Neural cell (in vitro differentiated cells): Measurements from ENCODE around the gene DNAL4. TPM values are rescaled to one million over a fixed set of nuclear protein-coding genes. Genes with fewer than 3 reads are reported as not detected.

ENCODE experiments used
- H2AFZ ChIP-seq: fragments of 200-600, 300-800 bp; sonication (generic), shearing (Covaris generic); 2 replicates; pipeline ENCODE4 v1.6.0; 2014; ENCODE audit warnings: low read depth, mild to moderate bottlenecking, antibody characterized with exemption, low read length, moderate library complexity
- H3F3A ChIP-seq: fragments of 200-600 bp; shearing (Covaris generic); 2 replicates; pipeline ENCODE4 v1.6.1; 2016; ENCODE audit warnings: mild to moderate bottlenecking, moderate library complexity, mixed read lengths, antibody characterized with exemption, low read length; ENCODE audit not compliant: insufficient read depth, poor library complexity, severe bottlenecking
- H3K27ac ChIP-seq: fragments of 200-600, 300-800 bp; sonication (generic), shearing (Covaris generic); 2 replicates; pipeline ENCODE4 v1.5.1; 2014; ENCODE audit warnings: mild to moderate bottlenecking, low read length, moderate library complexity
- H3K27me3 ChIP-seq: fragments of 300-800, 200-600 bp; sonication (generic), shearing (Covaris generic); 2 replicates; pipeline ENCODE4 v1.6.0; 2014; ENCODE audit warnings: mild to moderate bottlenecking, low read depth, low read length, moderate library complexity; ENCODE audit not compliant: insufficient read depth
- H3K36me3 ChIP-seq: fragments of 300-800, 200-600 bp; sonication (generic), shearing (Covaris generic); 2 replicates; pipeline ENCODE4 v1.5.1; 2014; ENCODE audit warnings: mild to moderate bottlenecking, antibody characterized with exemption, low read length, moderate library complexity; ENCODE audit not compliant: insufficient read depth
- H3K4me2 ChIP-seq: fragments of 300-800, 200-600 bp; sonication (generic), shearing (Covaris generic); 2 replicates; pipeline ENCODE4 v1.6.0; 2014; ENCODE audit warnings: mild to moderate bottlenecking, low read length
- H3K4me3 ChIP-seq: fragments of 300-800, 200-600 bp; sonication (generic), shearing (Covaris generic); 2 replicates; pipeline ENCODE4 v1.5.1; 2014; ENCODE audit warnings: mild to moderate bottlenecking, low read length, moderate library complexity
- H3K79me2 ChIP-seq: fragments of 200-600 bp; shearing (Covaris generic); replicated peaks from 2 replicates; pipeline ENCODE4 v1.6.0; 2014; ENCODE audit warnings: mild to moderate bottlenecking, low read length, moderate library complexity; ENCODE audit not compliant: insufficient read depth
- H3K9ac ChIP-seq: fragments of 300-800, 200-600 bp; sonication (generic), shearing (Covaris generic); 2 replicates; pipeline ENCODE4 v1.6.1; 2016; ENCODE audit warnings: mild to moderate bottlenecking, low read length, mixed read lengths
- H3K9me2 ChIP-seq: fragments of 200-600 bp; shearing (Covaris generic); 2 replicates; pipeline ENCODE4 v1.6.1; 2016; ENCODE audit warnings: mild to moderate bottlenecking, low read length, mixed read lengths; ENCODE audit not compliant: insufficient read depth
- H3K9me3 ChIP-seq: fragments of 200-600, 300-800 bp; sonication (generic), shearing (Covaris generic); 2 replicates; pipeline ENCODE4 v1.6.1; 2016; ENCODE audit warnings: mild to moderate bottlenecking, mixed run types, low read length, moderate library complexity, mixed read lengths
- H4K20me1 ChIP-seq: fragments of 200-600 bp; shearing (Covaris generic); 2 replicates; pipeline ENCODE4 v1.6.1; 2016; ENCODE audit warnings: mild to moderate bottlenecking, mixed run types; ENCODE audit not compliant: insufficient read depth
- EP300 ChIP-seq: fragments of 450-650 bp; conservative IDR thresholded peaks from 2 replicates; pipeline ENCODE4 v1.6.1; 2014; ENCODE audit warnings: antibody characterized with exemption, mild to moderate bottlenecking, moderate library complexity; ENCODE audit not compliant: poor library complexity, severe bottlenecking
- EZH2 ChIP-seq: fragments of 200-600, 300-800 bp; shearing (Covaris generic), sonication (generic); IDR thresholded peaks from 2 replicates; pipeline ENCODE4 v1.6.1; 2014; ENCODE audit warnings: antibody characterized with exemption, low read length, borderline replicate concordance, mild to moderate bottlenecking; ENCODE audit not compliant: insufficient read depth, poor library complexity, severe bottlenecking
- MXI1 ChIP-seq: fragments of 450-650 bp; conservative IDR thresholded peaks from 2 replicates; pipeline ENCODE4 v1.6.1; 2014; ENCODE audit warnings: antibody characterized with exemption, mild to moderate bottlenecking; ENCODE audit not compliant: poor library complexity, severe bottlenecking
- POLR2AphosphoS5 ChIP-seq: IDR thresholded peaks from 2 replicates; pipeline ENCODE4 v1.6.1; 2012
- RAD21 ChIP-seq: fragments of 450-650 bp; conservative IDR thresholded peaks from 2 replicates; pipeline ENCODE4 v1.6.1; 2014; ENCODE audit warnings: antibody characterized with exemption, mild to moderate bottlenecking, moderate library complexity
- SMC3 ChIP-seq: fragments of 450-650 bp; conservative IDR thresholded peaks from 2 replicates; pipeline ENCODE4 v1.6.1; 2014; ENCODE audit warnings: antibody characterized with exemption, mild to moderate bottlenecking, moderate library complexity; ENCODE audit not compliant: poor library complexity
- TAF1 ChIP-seq: IDR thresholded peaks from 2 replicates; pipeline ENCODE4 v1.6.1; 2012; ENCODE audit warnings: low read depth
- polyA plus RNA-seq: library from polyadenylated mRNA; depleted of rRNA; stranded (reverse); fragments of >200 nt; gene quantifications from 2 replicates; pipeline ENCODE4 v1.2.3, GENCODE V29; 2014
- TF ChIP-seq, protein P1 (sequence below): IDR thresholded peaks from 2 replicates; pipeline ENCODE4 v1.6.1; 2012; ENCODE audit warnings: borderline replicate concordance
- TF ChIP-seq, protein P2 (sequence below): fragments of 450-650 bp; IDR thresholded peaks from 2 replicates; pipeline ENCODE4 v1.5.1; 2014; ENCODE audit warnings: antibody characterized with exemption, mild to moderate bottlenecking, moderate library complexity; ENCODE audit not compliant: poor library complexity, severe bottlenecking

DNAL4 gene
- polyA plus RNA-seq, 1 donor from 2014 or later: 95.0 TPM

DNA sequence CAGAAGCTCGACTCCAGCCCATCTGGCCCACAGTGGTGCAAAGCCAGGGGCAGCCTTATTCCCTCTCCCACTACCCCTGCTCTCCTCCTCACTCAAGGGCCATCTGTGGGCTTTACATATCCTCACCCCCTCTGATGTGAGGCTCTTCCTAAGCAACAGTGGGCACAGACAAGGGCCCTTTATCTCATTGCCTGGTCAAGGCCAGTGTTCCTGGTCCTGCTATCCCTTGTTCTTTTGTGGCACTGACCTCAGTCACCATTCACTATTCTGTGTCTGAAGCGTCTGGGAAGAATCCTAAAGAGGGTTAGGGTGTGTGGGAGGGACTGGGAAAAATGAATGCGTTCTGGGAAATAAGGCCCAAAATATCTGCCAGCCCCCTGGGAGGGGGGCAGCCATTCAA is 7.3 kb downstream of the DNAL4 start:
- no peak overlapping the region for H3K27ac ChIP-seq
- TF ChIP-seq, protein P1, sequence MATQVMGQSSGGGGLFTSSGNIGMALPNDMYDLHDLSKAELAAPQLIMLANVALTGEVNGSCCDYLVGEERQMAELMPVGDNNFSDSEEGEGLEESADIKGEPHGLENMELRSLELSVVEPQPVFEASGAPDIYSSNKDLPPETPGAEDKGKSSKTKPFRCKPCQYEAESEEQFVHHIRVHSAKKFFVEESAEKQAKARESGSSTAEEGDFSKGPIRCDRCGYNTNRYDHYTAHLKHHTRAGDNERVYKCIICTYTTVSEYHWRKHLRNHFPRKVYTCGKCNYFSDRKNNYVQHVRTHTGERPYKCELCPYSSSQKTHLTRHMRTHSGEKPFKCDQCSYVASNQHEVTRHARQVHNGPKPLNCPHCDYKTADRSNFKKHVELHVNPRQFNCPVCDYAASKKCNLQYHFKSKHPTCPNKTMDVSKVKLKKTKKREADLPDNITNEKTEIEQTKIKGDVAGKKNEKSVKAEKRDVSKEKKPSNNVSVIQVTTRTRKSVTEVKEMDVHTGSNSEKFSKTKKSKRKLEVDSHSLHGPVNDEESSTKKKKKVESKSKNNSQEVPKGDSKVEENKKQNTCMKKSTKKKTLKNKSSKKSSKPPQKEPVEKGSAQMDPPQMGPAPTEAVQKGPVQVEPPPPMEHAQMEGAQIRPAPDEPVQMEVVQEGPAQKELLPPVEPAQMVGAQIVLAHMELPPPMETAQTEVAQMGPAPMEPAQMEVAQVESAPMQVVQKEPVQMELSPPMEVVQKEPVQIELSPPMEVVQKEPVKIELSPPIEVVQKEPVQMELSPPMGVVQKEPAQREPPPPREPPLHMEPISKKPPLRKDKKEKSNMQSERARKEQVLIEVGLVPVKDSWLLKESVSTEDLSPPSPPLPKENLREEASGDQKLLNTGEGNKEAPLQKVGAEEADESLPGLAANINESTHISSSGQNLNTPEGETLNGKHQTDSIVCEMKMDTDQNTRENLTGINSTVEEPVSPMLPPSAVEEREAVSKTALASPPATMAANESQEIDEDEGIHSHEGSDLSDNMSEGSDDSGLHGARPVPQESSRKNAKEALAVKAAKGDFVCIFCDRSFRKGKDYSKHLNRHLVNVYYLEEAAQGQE: no peak
- TF ChIP-seq MXI1: no peak
- no peak for TF ChIP-seq EZH2
- TF ChIP-seq, protein P2, sequence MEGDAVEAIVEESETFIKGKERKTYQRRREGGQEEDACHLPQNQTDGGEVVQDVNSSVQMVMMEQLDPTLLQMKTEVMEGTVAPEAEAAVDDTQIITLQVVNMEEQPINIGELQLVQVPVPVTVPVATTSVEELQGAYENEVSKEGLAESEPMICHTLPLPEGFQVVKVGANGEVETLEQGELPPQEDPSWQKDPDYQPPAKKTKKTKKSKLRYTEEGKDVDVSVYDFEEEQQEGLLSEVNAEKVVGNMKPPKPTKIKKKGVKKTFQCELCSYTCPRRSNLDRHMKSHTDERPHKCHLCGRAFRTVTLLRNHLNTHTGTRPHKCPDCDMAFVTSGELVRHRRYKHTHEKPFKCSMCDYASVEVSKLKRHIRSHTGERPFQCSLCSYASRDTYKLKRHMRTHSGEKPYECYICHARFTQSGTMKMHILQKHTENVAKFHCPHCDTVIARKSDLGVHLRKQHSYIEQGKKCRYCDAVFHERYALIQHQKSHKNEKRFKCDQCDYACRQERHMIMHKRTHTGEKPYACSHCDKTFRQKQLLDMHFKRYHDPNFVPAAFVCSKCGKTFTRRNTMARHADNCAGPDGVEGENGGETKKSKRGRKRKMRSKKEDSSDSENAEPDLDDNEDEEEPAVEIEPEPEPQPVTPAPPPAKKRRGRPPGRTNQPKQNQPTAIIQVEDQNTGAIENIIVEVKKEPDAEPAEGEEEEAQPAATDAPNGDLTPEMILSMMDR: no peak
- no peak for TF ChIP-seq SMC3
- no peak for TF ChIP-seq POLR2AphosphoS5
- no peak for TF ChIP-seq TAF1
- TF ChIP-seq RAD21: no peak
- no peaks in the 10 kb centered on the region for H4K20me1 ChIP-seq
- no peak overlapping the region for H3K9ac ChIP-seq
- H3F3A ChIP-seq: no peaks in the 10 kb centered on the region
- no peak overlapping the region for H3K4me2 ChIP-seq
- no peak overlapping the region for H2AFZ ChIP-seq
- H3K9me2 ChIP-seq: no peaks in the 10 kb centered on the region
- no peak overlapping the region for H3K4me3 ChIP-seq
- H3K27me3 ChIP-seq: no peaks in the 10 kb centered on the region
- H3K9me3 ChIP-seq: no peaks in the 10 kb centered on the region
- H3K36me3 ChIP-seq: no peaks in the 10 kb centered on the region
- H3K79me2 ChIP-seq: no peaks in the 10 kb centered on the region

DNA sequence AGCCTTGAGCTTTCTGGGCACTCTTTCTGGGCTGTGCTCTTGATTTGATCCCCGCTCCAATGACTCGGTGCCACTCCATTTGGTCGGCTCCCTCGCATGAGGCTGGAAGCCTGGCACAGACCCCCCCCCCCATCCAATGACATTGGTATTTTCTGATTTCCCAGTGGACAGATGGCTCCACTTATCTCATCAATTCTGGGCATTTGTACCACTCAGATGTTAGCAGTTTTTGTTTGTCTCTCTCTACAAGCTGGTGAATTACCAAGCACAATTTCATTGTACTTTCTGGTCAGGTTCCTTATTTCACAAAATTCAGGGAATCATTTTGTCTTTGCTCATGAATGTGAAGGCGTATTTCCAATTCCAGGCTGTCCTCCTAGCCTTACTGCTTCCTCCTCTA is 9.1 kb downstream of the DNAL4 start:
- H3K9ac ChIP-seq: no peak overlapping the region
- H3F3A ChIP-seq: no peaks in the 10 kb centered on the region
- no peaks in the 10 kb centered on the region for H4K20me1 ChIP-seq
- no peak overlapping the region for H3K4me3 ChIP-seq
- H3K9me3 ChIP-seq: no peaks in the 10 kb centered on the region
- TF ChIP-seq TAF1 (no peak), MXI1 (no peak), EP300 (no peak), POLR2AphosphoS5 (no peak)
- TF ChIP-seq, protein P1: no peak
- H3K27ac ChIP-seq: no peak overlapping the region
- H3K79me2 ChIP-seq: no peaks in the 10 kb centered on the region
- H2AFZ ChIP-seq: no peak overlapping the region
- no peak overlapping the region for H3K4me2 ChIP-seq
- H3K9me2 ChIP-seq: no peaks in the 10 kb centered on the region
- H3K27me3 ChIP-seq: no peaks in the 10 kb centered on the region
- no peaks in the 10 kb centered on the region for H3K36me3 ChIP-seq
